Measurements from ENCODE around the gene FOXP3.
"Not testable (repeated sequence)": the region's sequence is repeated elsewhere in the genome, so short reads cannot be mapped to it uniquely, and the experiment has no call there.

FOXP3 gene, protein sequence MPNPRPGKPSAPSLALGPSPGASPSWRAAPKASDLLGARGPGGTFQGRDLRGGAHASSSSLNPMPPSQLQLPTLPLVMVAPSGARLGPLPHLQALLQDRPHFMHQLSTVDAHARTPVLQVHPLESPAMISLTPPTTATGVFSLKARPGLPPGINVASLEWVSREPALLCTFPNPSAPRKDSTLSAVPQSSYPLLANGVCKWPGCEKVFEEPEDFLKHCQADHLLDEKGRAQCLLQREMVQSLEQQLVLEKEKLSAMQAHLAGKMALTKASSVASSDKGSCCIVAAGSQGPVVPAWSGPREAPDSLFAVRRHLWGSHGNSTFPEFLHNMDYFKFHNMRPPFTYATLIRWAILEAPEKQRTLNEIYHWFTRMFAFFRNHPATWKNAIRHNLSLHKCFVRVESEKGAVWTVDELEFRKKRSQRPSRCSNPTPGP

DNA sequence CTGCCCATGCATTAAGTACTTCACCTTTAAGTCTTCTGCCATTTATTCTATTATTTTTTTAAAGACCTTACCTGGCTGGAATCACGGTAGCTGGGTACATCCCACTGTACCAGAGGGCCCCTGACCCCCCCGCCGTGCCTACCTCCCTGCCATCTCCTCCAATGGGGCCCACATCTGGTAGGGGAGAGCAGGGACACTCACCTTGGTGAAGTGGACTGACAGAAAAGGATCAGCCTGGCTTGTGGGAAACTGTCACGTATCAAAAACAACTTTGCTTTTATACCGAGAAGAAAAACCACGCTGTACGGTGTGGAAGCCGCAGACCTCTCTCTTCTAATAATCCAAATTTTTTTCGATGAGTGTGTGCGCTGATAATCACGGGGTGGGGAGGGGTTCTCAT is at the start of gene FOXP3:
Gene FOXP3, minus strand, starts transcription at position 251 of the 400 bp plus-strand sequence. CDS start 6,205 bp downstream, outside the sequence.
- DNase-seq, result no peak

- DNase-seq, result no peak
Measured at GRCh38 chrX:49312176-49312575, 47.7 kb upstream of the FOXP3 start.

DNA sequence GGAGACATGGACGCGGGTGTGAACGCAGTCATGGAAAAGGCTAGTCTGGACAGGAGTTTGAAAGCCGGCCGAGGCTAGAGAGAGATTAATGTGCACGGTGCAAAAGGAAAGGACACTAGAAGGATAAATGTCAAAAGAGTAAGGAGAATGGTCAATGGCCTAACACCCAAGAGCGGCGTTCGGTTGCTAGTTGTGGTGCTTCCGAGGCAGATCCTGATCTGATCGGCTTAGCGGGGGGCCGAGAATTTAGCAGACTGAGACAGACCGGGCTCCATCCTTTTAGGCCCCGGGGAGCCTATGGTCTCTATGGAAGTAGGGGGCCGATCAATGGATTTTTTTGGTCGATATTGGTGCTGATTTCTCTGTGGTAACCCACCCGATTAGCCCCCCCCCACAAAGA is 45.9 kb upstream of the FOXP3 start:
- DNase-seq, result no peak

DNA sequence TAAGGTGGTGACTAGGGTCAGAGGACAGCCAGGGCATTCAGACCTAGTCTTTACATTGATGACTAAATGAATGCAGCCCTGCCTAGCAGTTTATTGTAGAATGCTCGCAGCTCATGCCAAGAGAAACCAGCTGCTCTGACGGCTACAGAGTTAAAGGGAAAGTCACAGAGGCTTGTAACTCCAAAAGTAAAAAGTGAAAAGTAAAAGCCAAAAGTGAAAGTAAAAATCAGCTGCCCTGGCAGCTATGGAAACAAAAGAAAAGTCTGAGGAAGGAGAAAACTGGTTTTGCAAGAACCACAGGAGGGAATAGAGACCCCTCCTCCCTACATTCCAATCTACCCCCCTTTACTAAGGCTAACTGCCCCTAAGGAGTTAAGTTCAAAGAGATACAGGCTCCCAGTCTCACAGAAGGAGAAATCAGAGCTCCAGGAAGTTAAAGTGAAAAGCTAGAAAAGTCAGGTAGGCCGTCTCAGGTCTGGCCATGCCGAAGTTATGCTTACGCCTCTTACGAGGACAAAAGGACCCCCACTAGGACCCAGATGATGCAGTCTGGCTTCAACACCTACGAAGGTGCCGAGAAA is 45.0 kb upstream of the FOXP3 start:
- DNase-seq, result no peak

DNA sequence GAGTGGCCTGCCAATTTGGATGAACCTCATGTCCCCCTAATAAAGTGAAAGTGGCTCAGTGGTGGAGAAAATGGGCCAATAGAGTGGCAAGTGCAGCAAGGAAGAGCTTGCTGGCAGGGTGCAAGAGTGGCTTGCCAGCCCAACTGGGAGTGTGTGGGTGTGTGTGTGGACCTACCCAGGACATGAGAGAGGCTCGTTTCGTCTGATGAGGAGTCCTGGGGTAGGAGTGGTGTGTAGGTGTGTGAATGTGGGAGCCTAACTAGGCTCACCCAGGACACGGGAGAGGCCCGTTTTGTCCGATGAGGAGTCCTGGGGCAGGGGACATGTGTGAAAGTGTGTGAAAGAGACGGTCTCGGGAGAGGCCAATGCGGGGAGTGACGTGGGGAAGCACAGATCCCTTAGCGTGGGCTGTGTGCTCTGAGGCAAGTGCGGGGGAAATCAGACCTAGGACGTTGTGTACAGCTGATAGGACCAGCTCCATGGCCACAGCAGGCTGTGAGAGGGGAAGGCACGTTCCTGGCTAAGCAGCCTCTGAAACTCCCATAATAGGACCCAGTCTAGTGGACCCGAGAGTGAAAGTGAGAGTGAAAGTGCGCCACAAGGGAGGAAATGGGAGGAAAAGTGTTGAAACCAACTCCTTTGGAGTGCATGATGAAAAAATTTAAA is 44.2 kb upstream of the FOXP3 start:
- DNase-seq, result no peak

DNA sequence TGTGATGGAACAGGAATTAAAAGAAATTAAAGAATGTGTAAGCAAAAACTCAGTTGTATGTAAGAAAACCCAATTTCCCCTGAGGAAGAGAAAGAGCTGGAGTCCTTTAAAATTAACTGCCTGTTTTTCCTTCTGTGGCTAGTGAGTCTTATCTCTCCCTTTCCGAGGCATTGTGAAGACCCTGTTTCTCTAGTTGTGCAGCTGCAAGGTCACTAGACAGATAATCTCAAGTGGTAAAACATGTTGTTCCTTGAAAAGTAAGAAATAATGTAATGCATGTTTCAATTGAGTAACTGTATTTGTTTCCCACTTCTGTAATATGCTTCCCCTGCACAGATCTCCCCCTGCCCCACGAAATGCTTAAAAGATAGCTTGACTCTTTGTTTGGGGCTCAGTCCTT is 43.3 kb upstream of the FOXP3 start:
- not testable (repeated sequence) for DNase-seq

DNA sequence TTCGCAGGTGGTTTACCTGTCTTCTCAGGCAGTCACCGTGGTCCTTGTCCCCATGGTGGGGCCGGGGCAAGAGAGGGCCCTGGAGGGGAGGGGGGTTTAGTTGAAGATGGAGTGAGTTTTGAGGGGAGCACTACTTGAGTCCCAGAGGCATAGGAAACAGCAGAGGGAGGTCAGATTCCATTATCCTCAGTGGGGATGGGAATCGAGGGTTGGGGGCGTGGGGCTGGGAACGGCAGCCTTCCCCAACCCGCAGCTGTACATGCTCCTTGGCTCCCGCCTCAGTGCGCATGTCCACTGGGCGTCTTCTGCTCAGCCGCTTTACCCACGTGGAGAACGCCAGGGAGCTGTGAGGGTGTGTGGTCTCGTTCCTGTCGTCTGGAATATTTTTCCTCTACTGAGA is 38.8 kb upstream of the FOXP3 start, which contains the start of gene GAGE10:
Gene GAGE10, plus strand, starts transcription at position 301 of the 400 bp plus-strand sequence. CDS start 1,214 bp downstream, outside the sequence.
- no peak for DNase-seq

GRCh38 chrX:49300703-49301102 is 36.2 kb upstream of the FOXP3 start:
- no peak for DNase-seq

DNA sequence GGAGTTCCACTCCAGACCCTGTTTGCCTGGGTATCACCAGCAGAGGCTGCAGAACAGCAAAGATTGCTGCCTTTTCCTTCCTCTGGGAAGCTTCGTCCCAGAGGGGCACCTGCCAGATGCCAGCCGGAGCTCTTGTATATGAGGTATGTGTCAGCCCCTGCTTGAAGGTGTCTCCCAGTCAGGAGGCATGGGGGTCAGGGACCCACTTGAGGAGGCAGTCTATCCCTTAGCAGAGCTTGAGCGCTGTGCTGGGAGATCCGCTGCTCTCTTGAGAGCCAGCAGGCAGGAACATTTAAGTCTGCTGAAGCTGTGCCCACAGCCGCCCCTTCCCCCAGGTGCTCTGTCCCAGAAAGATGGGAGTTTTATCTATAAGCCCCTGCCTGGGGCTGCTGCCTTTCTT is 34.8 kb upstream of the FOXP3 start:
- DNase-seq, result not testable (repeated sequence)

GRCh38 chrX:49292400-49293362 is 28.2 kb upstream of the FOXP3 start:
- no peak for DNase-seq

DNA sequence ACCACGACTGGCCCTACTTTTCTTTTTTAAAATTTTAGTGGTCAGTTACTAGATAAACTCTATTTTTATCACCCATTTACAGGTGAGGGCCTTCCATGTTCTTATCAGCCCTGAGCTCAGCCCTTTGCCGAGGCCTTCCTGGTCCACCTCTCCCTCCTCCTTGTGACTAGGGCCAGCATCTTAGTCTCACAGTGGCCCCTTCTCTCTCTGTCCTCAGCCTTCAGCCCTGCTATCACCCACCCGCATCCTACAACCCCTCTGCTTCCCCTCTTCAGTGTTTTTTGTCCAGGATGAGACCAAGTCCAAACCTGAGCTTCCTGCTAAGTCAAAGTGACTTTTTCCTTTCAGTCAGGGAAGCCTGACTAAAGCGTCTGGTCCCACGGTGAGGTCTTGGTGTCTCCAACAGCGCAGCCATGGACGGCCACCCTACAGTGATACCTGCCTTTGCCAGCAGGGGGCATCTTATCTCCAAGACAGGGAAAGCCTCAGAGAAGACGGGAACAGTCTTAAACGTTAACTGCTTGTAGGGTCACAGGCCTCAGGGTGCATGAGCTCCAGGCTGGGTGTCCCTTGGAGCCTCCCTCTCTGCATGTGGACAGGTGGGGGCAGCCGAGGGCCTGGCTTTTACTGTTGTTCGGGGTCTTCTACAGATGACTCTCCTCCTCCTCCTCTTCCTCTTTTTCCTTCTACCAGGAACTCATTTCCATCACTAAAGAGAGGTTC is 27.3 kb upstream of the FOXP3 start:
- DNase-seq, result no peak

GRCh38 chrX:49290215-49290614 is 25.7 kb upstream of the FOXP3 start:
- no peak for DNase-seq

- no peak for DNase-seq
Measured at GRCh38 chrX:49287665-49288064, 23.2 kb upstream of the FOXP3 start.

- DNase-seq, result no peak
Measured at GRCh38 chrX:49286581-49286980, 22.1 kb upstream of the FOXP3 start.

DNA sequence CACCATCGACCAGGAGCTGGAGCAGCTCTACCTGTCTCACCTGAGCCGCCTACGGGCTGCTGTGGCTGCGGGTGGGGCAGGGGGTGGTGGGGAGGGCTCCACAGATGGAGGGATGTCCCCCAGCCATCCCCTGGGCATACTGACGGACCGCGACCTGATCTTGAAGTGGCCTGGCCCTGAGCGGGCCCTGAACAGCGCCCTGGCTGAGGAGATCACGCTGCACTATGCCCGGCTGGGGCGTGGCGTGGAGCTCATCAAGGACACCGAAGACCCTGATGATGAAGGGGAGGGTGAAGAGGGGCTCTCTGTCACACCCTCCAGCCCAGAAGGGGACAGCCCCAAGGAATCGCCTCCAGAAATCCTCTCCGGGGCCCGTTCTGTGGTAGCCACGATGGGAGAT is 21.6 kb upstream of the FOXP3 start:
- DNase-seq, result no peak

DNA sequence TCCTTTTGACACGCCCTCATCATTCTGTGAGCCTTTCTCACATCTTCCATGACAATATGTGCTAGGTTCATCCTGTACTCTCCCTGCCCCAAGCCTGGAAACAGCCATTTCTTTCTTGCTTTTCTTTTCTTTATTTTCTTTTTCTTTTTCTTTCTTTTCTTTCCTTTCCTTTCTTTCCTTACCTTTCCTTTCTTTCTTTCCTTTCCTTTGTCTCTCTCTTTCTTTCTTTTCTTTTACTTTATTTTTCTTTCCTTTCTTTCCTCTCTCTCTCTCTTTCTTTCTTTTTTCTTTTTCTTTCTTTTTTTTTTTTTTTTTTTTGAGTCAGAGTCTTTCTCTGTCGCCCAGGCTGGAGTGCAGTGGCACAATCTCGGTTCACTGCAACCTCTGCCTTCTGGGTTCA is 19.7 kb upstream of the FOXP3 start:
- no peak for DNase-seq

DNA sequence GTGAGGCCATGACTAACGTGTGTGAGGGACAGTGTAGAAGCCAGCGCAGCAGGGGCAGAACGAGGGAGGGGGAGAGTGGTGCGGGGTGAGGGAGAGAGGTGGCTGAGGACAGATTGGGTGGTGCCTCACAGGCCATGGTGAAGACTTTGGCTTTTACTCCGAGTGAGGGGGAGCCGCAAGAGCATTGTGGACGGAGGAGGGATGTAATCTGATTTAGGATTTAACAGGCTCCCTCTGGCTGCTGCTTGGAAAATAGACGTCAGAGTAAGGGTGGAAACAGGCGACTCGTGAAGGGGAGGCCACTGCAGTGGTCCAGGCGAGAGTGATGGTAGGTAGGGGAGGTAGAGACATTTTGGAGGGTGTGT is 18.1 kb upstream of the FOXP3 start:
- no peak for DNase-seq

DNA sequence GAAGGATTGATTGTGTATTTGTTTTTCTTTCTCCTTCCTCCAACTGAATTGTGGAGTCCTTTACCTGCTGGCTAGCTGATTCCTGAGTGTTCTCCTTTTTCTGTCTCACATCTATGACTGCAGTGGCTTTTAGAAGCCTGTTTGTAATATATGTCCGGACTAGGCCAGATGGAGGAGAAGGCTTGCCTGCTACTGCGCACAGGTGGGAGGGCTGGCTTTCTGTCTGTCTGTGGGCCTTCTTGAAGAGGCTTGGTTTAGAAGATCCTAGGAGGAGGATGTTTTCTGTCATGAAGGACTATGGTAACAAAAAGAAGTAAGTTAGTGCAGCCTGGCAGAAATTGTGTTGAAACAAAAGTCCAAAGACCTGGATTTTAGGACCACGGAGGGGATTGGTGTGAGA is 13.6 kb upstream of the FOXP3 start:
- DNase-seq, result no peak

DNA sequence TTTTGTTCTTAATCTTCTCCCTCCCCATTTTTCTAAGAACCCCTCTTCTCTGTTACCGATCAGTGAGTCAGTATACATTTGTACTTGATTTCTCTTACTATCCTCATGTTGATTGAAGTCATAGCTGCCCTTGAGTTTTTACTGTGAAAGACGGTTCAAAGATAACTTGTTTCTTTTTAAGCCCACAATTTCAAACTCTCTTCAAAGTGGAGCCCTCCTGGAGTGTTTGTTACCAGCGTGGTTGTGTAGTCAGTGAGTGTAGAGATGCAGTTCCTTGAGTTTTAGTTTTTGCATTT is 13.0 kb upstream of the FOXP3 start:
- DNase-seq, result no peak

DNA sequence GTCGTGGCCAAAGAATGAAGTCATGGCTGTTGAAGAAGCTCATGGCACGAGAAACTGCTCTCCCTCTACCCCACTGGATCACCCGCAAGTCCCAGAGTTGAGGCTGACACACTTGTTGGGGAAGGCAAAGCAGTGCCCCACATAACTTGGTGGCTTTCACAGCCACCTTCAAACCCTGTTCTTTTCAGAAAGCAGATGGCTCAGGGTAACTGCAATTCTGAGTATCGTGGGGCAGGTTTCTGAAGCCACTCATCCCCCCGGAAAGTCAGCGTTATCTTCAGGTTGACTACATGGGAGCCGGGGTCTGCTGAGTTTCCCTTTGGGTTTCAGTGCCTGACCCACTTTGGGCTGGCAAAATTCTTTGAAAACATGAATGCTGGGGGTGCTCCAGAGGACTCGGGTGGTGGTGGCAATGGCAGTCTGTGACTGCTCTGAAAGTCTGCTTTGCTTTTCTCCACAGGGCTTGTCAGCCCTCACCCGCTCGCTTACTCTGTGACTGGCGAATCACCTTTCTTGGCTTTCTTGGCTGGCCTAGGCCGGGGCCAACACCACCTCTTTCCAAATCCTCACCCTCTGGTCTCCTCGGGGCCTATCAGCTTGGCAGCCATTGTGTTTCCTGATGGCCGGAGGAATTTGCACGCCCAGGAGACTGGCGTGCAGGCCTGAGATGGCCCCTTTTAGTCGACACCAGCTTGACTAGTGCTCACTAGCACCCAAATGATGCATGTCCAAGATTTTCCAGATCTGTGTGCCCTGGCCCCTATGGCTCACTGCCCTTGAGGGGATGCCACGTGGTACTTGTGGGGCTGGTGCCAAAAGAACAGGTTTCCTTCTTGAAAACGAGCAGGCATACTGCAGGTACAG is 12.4 kb upstream of the FOXP3 start:
- no peak for DNase-seq

DNA sequence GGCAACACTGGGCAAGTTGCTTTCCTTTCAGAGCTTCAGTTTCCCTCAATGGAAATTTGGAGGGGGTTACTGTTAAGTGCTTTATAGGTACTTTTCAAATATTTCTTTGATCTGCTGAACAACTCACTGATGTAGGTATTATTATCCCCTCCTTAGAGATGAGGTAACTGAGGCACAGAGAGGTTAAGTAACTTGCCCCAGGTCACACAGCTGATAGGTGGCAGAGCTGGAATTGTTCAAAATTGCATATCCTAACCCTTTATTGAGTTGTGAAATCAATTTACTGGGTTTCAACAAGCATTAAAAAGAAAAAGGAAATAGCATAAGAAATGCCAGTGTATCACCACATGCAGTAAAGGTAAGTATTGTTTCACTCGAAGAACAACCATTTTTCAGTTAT is 11.7 kb upstream of the FOXP3 start:
- DNase-seq, result no peak
